Vagina (tissue), 2 donors: ENCODE results near the gene ZNF280B.
"Not testable (repeated sequence)": the region's sequence is repeated elsewhere in the genome, so short reads cannot be mapped to it uniquely, and the experiment has no call there.

Experiments
- POLR2A ChIP-seq, 2 donors: fragments of 450-650 bp; IDR thresholded peaks; one replicate each; pipeline ENCODE4 v1.6.1; 2017; ENCODE audit warnings: antibody characterized with exemption in 2 of 2, mild to moderate bottlenecking in 2 of 2, moderate library complexity in 2 of 2
- POLR2AphosphoS5 ChIP-seq, 2 donors: sonication (generic); formaldehyde crosslinking; IDR thresholded peaks; one replicate each; pipeline ENCODE4 v1.9.0; 2017; ENCODE audit warnings: antibody characterized with exemption in 2 of 2, mild to moderate bottlenecking in 2 of 2, low read depth in 1 of 2; ENCODE audit not compliant: insufficient read depth in 1 of 2
- TF ChIP-seq, protein P1 (sequence below), 3 experiments: fragments of 450-650 bp in 2 of 3; fragments of 200-600 bp in 1 of 3; sonication (generic) in 1 of 3; IDR thresholded peaks; one replicate each; pipeline ENCODE4 v1.5.1; 2017 to 2019; ENCODE audit warnings: antibody characterized with exemption in 3 of 3, mild to moderate bottlenecking in 2 of 3, moderate library complexity in 2 of 3

- not testable (repeated sequence) for TF ChIP-seq POLR2AphosphoS5 (IDR thresholded peaks at IDR 0.05; ENCODE audit: insufficient read depth in 1 of 2, low read depth in 1 of 2); POLR2A (IDR thresholded peaks at IDR 0.05)
- TF ChIP-seq, protein P1, sequence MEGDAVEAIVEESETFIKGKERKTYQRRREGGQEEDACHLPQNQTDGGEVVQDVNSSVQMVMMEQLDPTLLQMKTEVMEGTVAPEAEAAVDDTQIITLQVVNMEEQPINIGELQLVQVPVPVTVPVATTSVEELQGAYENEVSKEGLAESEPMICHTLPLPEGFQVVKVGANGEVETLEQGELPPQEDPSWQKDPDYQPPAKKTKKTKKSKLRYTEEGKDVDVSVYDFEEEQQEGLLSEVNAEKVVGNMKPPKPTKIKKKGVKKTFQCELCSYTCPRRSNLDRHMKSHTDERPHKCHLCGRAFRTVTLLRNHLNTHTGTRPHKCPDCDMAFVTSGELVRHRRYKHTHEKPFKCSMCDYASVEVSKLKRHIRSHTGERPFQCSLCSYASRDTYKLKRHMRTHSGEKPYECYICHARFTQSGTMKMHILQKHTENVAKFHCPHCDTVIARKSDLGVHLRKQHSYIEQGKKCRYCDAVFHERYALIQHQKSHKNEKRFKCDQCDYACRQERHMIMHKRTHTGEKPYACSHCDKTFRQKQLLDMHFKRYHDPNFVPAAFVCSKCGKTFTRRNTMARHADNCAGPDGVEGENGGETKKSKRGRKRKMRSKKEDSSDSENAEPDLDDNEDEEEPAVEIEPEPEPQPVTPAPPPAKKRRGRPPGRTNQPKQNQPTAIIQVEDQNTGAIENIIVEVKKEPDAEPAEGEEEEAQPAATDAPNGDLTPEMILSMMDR (IDR thresholded peaks at IDR 0.05): not testable (repeated sequence)
These were observed 5.9 kb upstream of the ZNF280B start for GRCh38 chr22:22514431-22514830.
